ENCODE results near the gene ARHGAP24.

Gene ARHGAP24

DNA sequence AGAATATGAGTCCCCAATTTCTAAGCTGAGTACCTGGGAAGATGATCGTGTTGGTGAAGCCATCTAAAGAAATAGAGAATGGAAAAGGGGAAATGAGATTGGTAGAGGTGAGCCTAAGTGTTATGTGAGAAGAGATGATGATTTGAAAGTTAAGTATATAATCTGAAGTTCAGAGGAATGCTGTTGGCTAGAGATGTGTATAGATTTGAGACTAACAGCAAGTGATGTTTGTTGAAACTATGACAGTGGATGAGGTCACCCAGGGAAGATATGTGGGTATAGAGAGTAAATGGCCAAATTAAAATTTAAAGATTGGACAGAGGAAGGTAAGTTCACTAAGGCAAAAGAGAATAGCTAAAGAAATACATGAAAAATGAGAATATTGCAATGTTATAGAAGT, 560.7 kb downstream of the ARHGAP24 start:
- H3K4me3 Mint-ChIP-seq = no peak overlapping the region

DNA sequence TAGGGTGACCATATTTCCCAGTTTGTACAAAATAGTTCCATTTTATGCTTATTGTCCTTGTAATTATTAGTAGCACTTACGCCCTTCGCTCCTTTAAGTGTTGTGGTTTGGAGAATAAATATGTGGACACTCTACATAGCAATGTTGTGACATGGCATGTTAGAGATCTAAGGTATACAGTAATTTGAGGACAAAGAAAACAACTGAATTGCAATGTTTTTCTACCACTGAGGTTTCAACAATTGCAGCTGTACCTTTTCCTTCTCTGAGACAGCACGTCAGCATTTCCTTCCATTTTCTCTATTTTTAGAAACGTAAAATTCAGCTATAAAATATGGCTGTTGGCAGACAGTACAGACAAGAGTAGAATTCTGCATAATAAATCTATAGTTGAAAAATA, 561.8 kb downstream of the ARHGAP24 start:
- H3K27me3 Mint-ChIP-seq (ENCODE audit: low read depth) = no peaks in the 10 kb centered on the region
- TF ChIP-seq, protein P1, sequence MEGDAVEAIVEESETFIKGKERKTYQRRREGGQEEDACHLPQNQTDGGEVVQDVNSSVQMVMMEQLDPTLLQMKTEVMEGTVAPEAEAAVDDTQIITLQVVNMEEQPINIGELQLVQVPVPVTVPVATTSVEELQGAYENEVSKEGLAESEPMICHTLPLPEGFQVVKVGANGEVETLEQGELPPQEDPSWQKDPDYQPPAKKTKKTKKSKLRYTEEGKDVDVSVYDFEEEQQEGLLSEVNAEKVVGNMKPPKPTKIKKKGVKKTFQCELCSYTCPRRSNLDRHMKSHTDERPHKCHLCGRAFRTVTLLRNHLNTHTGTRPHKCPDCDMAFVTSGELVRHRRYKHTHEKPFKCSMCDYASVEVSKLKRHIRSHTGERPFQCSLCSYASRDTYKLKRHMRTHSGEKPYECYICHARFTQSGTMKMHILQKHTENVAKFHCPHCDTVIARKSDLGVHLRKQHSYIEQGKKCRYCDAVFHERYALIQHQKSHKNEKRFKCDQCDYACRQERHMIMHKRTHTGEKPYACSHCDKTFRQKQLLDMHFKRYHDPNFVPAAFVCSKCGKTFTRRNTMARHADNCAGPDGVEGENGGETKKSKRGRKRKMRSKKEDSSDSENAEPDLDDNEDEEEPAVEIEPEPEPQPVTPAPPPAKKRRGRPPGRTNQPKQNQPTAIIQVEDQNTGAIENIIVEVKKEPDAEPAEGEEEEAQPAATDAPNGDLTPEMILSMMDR (IDR thresholded peaks at IDR 0.05; ENCODE audit: unreplicated experiment in 3 of 3) = no peak
- peaks cover 20% of the 10 kb centered on the region for H3K36me3 Mint-ChIP-seq (ENCODE audit: low read depth)
- no peak overlapping the region for H3K4me3 Mint-ChIP-seq
- peak overlapping the region in 1 of 3 experiments; percentile 64 for H3K27ac Mint-ChIP-seq
- H3K9me3 Mint-ChIP-seq = peaks cover 5% of the 10 kb centered on the region
- H3K4me1 Mint-ChIP-seq = peaks cover 35% of the 10 kb centered on the region

More for the DNA sequence above, 560.7 kb downstream of the ARHGAP24 start:
- Mint-ChIP-seq H3K27me3 (ENCODE audit: low read depth) (no peaks in the 10 kb centered on the region), H3K9me3 (peaks cover 5% of the 10 kb centered on the region), H3K27ac (no peak overlapping the region), H3K4me1 (peaks cover 35% of the 10 kb centered on the region), H3K36me3 (ENCODE audit: low read depth) (peaks cover 15% of the 10 kb centered on the region)
- TF ChIP-seq, protein P1 (IDR thresholded peaks at IDR 0.05; ENCODE audit: unreplicated experiment in 3 of 3) = no peak

DNA sequence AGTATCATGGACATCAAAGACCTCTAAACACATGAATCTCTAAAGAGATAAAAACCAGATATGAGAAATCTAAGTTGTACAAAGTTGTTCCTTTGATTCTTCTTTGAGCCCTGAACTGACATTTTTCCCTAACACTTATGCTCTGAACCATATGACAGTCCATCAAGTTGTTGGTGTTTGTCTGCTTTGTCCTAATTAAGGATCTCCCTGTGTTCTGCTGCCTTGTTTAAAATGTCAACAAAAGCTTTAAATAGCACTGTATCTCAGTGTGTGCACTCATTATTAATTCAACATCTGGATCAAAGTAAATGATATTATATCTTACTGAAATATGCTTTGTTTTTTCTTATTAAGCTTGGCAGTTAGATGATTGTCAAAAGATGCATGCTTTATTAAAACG, 563.1 kb downstream of the ARHGAP24 start:
- Mint-ChIP-seq H3K27ac (peak overlapping the region in 2 of 3 experiments; percentile 14 to 26), H3K4me1 (peaks cover 28% of the 10 kb centered on the region), H3K4me3 (no peak overlapping the region), H3K9me3 (peaks cover 5% of the 10 kb centered on the region), H3K36me3 (ENCODE audit: low read depth) (peaks cover 20% of the 10 kb centered on the region), H3K27me3 (ENCODE audit: low read depth) (no peaks in the 10 kb centered on the region)
- TF ChIP-seq, protein P1 (IDR thresholded peaks at IDR 0.05; ENCODE audit: unreplicated experiment in 3 of 3) = no peak

DNA sequence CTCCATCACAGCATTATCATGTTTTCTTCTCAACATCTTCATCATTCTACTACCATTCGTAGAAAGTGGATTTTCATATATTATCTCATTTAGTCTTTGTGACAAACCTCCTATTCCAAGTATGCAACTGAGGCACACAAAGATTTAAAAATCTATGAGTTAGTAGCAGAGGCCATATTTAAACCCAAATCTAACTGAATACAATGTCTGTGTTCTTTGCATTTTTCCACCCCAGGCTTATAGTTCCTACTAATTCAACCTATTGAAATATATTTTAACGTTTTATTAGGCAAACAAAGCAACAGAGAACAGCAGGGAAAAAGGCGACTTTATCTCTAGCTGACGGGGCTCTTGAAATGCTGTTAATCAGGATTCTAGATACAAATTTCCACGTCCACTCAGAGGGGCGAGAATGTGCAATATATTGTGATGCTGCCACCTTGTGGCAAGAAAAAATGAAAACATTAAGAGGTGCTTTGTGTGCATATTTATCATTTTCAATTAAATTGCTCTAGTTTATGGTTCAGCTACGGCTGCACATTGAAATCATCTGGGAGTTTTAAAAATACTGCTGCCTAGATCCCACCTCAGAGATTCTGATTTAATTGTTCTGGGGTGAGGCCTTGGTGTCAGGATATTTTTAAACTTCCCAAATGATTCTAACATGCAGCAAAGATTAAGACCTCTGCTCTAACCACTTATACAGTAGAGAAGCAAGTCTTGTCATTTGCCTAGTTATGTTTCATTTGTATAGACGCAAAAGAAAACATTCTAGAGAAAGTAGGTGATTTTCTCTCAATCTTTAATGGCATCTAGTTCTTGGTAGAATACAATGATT, 569.0 kb downstream of the ARHGAP24 start:
- TF ChIP-seq, protein P1 (IDR thresholded peaks at IDR 0.05; ENCODE audit: unreplicated experiment in 3 of 3) = peak; percentile 57 to 75 (median 75)
- H3K4me3 Mint-ChIP-seq = no peak overlapping the region
- no peaks in the 10 kb centered on the region for H3K27me3 Mint-ChIP-seq (ENCODE audit: low read depth)
- H3K4me1 Mint-ChIP-seq = no peaks in the 10 kb centered on the region
- peak overlapping the region; percentile 5 to 39 (median 22) for H3K27ac Mint-ChIP-seq
- peaks cover 5% of the 10 kb centered on the region for H3K9me3 Mint-ChIP-seq
- peaks cover 15% of the 10 kb centered on the region for H3K36me3 Mint-ChIP-seq (ENCODE audit: low read depth)

DNA sequence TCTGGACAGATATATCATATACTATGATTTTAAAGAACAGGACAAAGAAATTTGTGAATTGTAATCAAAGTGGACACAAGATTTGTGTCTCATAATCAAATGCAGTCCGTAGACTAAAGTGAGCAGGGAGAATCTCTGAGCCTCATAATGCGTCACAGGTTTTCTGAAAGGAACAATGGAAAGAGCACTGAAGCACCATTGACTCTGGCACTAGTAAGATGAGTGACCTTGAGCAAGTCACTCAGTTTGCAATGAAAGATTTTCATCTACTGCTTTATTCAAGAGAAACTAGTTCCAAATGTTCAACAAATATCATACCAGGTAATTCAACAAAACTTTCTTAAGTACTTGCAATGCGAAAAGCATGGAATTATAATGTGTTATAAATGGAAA, 569.6 kb downstream of the ARHGAP24 start:
- peak overlapping the region in 2 of 3 experiments; percentile 22 to 39 for H3K27ac Mint-ChIP-seq
- TF ChIP-seq, protein P1 (IDR thresholded peaks at IDR 0.05; ENCODE audit: unreplicated experiment in 3 of 3) = no peak

DNA sequence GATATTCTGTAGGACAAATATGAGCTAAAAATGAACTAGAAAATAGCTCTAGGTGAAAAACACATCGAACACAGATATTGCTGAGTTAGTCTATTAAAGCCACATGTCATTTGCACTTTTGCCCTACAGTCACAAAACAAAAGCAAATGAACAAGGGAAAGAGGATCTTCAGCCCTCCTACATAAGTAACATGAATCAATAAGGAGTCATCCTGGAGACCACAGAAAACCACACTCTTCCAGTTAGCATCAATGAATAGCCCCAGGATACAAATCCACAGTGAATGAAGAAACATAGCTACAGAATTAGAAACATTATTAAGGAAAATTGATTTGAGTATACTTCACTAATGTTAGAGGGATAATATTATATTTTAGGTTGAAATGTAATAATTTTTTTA, 573.5 kb downstream of the ARHGAP24 start:
- Mint-ChIP-seq H3K36me3 (ENCODE audit: low read depth) (no peaks in the 10 kb centered on the region), H3K4me1 (no peaks in the 10 kb centered on the region), H3K4me3 (no peak overlapping the region), H3K9me3 (no peaks in the 10 kb centered on the region), H3K27me3 (ENCODE audit: low read depth) (no peaks in the 10 kb centered on the region), H3K27ac (no peak overlapping the region)
- TF ChIP-seq, protein P1 (IDR thresholded peaks at IDR 0.05; ENCODE audit: unreplicated experiment in 3 of 3) = no peak

More for the DNA sequence above, 569.6 kb downstream of the ARHGAP24 start:
- Mint-ChIP-seq H3K36me3 (ENCODE audit: low read depth) (peaks cover 15% of the 10 kb centered on the region), H3K4me3 (no peak overlapping the region), H3K27me3 (ENCODE audit: low read depth) (no peaks in the 10 kb centered on the region), H3K9me3 (peaks cover 5% of the 10 kb centered on the region), H3K4me1 (no peaks in the 10 kb centered on the region)
